OCI-LY1 (cell line): ENCODE results near the gene SPRR2E.

Source experiments
- CTCF ChIP-seq: fragments of 200-600 bp; sonication (generic), shearing (Covaris generic); IDR thresholded peaks from 2 replicates; pipeline ENCODE4 v1.5.1; 2017; ENCODE audit warnings: mild to moderate bottlenecking, antibody characterized with exemption, low read length, moderate library complexity, mixed read lengths
- EZH2 ChIP-seq: fragments of 200-600 bp; sonication (generic), shearing (Covaris generic); IDR thresholded peaks from 2 replicates; pipeline ENCODE4 v1.8.0; 2017; ENCODE audit warnings: borderline replicate concordance, mixed run types, mild to moderate bottlenecking, antibody characterized with exemption, low read length, moderate library complexity, mixed read lengths

- TF ChIP-seq CTCF (no peak), EZH2 (no peak)
Measured at GRCh38 chr1:153049211-153049610, 45.1 kb downstream of the SPRR2E start.
